ENCODE data around the gene PDE8B. TPM values are rescaled to one million over a fixed set of nuclear protein-coding genes. Genes with fewer than 3 reads are reported as not detected.

Gene PDE8B
- total RNA-seq, 1 experiment from 2014 or later, result 1.8 TPM

GRCh38 chr5:77302247-77302646 is 91.8 kb downstream of the PDE8B start:
- H4K20me1 ChIP-seq (ENCODE audit: insufficient read depth), result no peaks in the 10 kb centered on the region
- BruUV-seq (replicated peaks), result no TSS peak
- H3K4me3 ChIP-seq, result no peak overlapping the region
- H3F3A ChIP-seq (ENCODE audit: insufficient read depth, low read depth), result no peaks in the 10 kb centered on the region
- 0 out of 2 replicates have a peak, but pooled peaks cover 5% of the 10 kb centered on the region for H3K27me3 ChIP-seq (ENCODE audit: insufficient read depth, low read depth)
- no peaks in the 10 kb centered on the region for H3K9me2 ChIP-seq (ENCODE audit: insufficient read depth)
- no peaks in the 10 kb centered on the region for H3K9me3 ChIP-seq (ENCODE audit: insufficient read depth, low read depth)
- intact Hi-C loops (cut with micrococcal nuclease; ENCODE audit: unreplicated experiment), result no loop called here
- H3K27ac ChIP-seq, result no peak overlapping the region
- H3K36me3 ChIP-seq (ENCODE audit: low read depth), result no peaks in the 10 kb centered on the region
- no peak overlapping the region for H3K4me2 ChIP-seq
- H2AFZ ChIP-seq, result no peak overlapping the region
- H3K79me2 ChIP-seq (ENCODE audit: low read depth), result no peaks in the 10 kb centered on the region
- no peaks in the 10 kb centered on the region for H3K4me1 ChIP-seq (replicated peaks; ENCODE audit: insufficient read depth)
- TF ChIP-seq EZH2 (IDR thresholded peaks at IDR 0.05; ENCODE audit: low read depth), result no peak
- POLR2A ChIA-PET (ENCODE audit: unreplicated experiment), result no interaction called here
- DNase-seq, result no peak
- CTCF ChIA-PET, result no interaction called here

DNA sequence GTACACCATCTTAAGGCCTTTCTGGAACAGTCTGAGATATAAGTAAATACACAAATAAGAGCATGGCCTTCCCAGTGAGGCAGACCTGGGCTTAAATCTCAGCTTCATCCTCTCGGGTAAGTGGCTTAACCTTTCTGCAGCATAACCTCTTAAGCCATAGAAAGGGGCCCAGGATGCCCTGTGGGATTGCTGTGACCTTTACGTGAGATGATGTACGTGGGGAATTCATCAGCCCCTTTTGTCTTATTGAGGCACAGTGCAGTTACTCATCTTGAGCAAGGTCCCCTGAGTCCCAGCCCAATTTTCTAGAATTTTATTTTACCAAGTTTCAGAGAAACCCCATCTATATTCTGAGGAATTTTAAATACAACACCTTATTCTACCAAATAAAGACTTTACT is 92.2 kb downstream of the PDE8B start:
- Histone ChIP-seq H3K27me3 (ENCODE audit: insufficient read depth, low read depth) (0 out of 2 replicates have a peak, but pooled peaks cover 5% of the 10 kb centered on the region), H3K4me2 (no peak overlapping the region), H3K9me3 (ENCODE audit: insufficient read depth, low read depth) (no peaks in the 10 kb centered on the region), H3K4me1 (replicated peaks; ENCODE audit: insufficient read depth) (no peaks in the 10 kb centered on the region), H2AFZ (no peak overlapping the region), H3K27ac (no peak overlapping the region), H4K20me1 (ENCODE audit: insufficient read depth) (no peaks in the 10 kb centered on the region), H3F3A (ENCODE audit: insufficient read depth, low read depth) (no peaks in the 10 kb centered on the region), H3K36me3 (ENCODE audit: low read depth) (no peaks in the 10 kb centered on the region), H3K4me3 (no peak overlapping the region), H3K9me2 (ENCODE audit: insufficient read depth) (no peaks in the 10 kb centered on the region), H3K79me2 (ENCODE audit: low read depth) (no peaks in the 10 kb centered on the region)
- TF ChIP-seq, protein P1, sequence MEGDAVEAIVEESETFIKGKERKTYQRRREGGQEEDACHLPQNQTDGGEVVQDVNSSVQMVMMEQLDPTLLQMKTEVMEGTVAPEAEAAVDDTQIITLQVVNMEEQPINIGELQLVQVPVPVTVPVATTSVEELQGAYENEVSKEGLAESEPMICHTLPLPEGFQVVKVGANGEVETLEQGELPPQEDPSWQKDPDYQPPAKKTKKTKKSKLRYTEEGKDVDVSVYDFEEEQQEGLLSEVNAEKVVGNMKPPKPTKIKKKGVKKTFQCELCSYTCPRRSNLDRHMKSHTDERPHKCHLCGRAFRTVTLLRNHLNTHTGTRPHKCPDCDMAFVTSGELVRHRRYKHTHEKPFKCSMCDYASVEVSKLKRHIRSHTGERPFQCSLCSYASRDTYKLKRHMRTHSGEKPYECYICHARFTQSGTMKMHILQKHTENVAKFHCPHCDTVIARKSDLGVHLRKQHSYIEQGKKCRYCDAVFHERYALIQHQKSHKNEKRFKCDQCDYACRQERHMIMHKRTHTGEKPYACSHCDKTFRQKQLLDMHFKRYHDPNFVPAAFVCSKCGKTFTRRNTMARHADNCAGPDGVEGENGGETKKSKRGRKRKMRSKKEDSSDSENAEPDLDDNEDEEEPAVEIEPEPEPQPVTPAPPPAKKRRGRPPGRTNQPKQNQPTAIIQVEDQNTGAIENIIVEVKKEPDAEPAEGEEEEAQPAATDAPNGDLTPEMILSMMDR (conservative IDR thresholded peaks at IDR 0.05), result no peak
- no peak for TF ChIP-seq EZH2 (IDR thresholded peaks at IDR 0.05; ENCODE audit: low read depth)
- ChIA-PET POLR2A (ENCODE audit: unreplicated experiment) (no interaction called here), CTCF (no interaction called here)
- intact Hi-C loops (cut with micrococcal nuclease; ENCODE audit: unreplicated experiment), result no loop called here
- no peak for DNase-seq
- BruUV-seq (replicated peaks), result no TSS peak

GRCh38 chr5:77304388-77304787 is 93.9 kb downstream of the PDE8B start:
- Histone ChIP-seq H3K27me3 (ENCODE audit: insufficient read depth, low read depth) (no peaks in the 10 kb centered on the region), H3K36me3 (ENCODE audit: low read depth) (no peaks in the 10 kb centered on the region), H4K20me1 (ENCODE audit: insufficient read depth) (no peaks in the 10 kb centered on the region), H3K4me1 (replicated peaks; ENCODE audit: insufficient read depth) (no peaks in the 10 kb centered on the region), H3K4me3 (no peak overlapping the region), H3F3A (ENCODE audit: insufficient read depth, low read depth) (no peaks in the 10 kb centered on the region), H3K79me2 (ENCODE audit: low read depth) (no peaks in the 10 kb centered on the region), H3K4me2 (no peak overlapping the region), H2AFZ (no peak overlapping the region), H3K9me2 (ENCODE audit: insufficient read depth) (no peaks in the 10 kb centered on the region), H3K9me3 (ENCODE audit: insufficient read depth, low read depth) (no peaks in the 10 kb centered on the region), H3K27ac (no peak overlapping the region)
- ChIA-PET POLR2A (ENCODE audit: unreplicated experiment) (interaction anchor here (0.7 kb wide), 1 partner anchor 145 kb away, joined by 3 read pairs; no protein-coding TSS in a partner anchor), CTCF (interaction anchor here (0.5 kb wide), 1 partner anchor 910 kb away, joined by 3 read pairs; no protein-coding TSS in a partner anchor)
- BruUV-seq (replicated peaks), result no TSS peak
- no peak for TF ChIP-seq EZH2 (IDR thresholded peaks at IDR 0.05; ENCODE audit: low read depth)
- TF ChIP-seq, protein P1 (conservative IDR thresholded peaks at IDR 0.05), result no peak
- intact Hi-C loops (cut with micrococcal nuclease; ENCODE audit: unreplicated experiment), result no loop called here
- DNase-seq, result no peak
